ENCODE measurements around the gene TLCD2. TPM values are rescaled to one million over a fixed set of nuclear protein-coding genes. Genes with fewer than 3 reads are reported as not detected.
A peak's percentile ranks its signal among the peaks of the same experiment; 100 is the strongest.

TLCD2 gene
- total and polyA plus RNA-seq, 2 of the 13 experiments (the other 11 are each of a cell fraction or from before 2014, with no cell fraction given): 0.90 to 1.1 TPM

DNA sequence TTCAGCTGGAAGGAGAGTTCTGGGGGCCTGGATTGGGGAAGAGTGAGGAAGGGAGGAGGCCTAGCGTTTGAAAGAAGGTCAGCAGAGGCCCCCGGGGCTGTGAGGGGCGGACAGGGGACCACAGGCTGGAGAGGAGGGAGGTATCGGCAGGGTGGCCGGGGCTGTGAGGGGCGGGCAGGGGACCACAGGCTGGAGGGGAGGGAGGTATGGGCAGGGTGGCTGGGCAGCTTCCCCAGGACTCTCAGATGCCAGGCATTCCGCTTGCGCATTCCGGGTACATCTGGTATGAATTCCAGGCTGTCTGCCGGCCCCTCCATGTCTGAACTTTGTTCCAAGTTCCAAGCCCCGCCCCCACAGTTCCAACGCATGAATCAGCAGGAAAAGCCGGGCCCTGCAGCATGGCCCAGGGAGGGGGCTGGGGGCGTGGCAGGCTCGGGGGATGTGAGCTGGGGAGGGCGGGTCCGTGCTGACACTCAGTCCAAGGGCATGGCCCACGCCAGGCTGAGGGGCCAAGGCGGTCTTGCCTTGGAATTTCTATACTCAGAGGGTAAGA, 4.3 kb upstream of the TLCD2 start (continued):
- TF ChIP-seq, protein P1, sequence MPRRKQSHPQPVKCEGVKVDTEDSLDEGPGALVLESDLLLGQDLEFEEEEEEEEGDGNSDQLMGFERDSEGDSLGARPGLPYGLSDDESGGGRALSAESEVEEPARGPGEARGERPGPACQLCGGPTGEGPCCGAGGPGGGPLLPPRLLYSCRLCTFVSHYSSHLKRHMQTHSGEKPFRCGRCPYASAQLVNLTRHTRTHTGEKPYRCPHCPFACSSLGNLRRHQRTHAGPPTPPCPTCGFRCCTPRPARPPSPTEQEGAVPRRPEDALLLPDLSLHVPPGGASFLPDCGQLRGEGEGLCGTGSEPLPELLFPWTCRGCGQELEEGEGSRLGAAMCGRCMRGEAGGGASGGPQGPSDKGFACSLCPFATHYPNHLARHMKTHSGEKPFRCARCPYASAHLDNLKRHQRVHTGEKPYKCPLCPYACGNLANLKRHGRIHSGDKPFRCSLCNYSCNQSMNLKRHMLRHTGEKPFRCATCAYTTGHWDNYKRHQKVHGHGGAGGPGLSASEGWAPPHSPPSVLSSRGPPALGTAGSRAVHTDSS (CRISPR knock-in tag; conservative IDR thresholded peaks at IDR 0.05): no peak
- peak; percentile 22 for TF ChIP-seq PHF21A (CRISPR knock-in tag; IDR thresholded peaks at IDR 0.05)
- 0 out of 2 replicates have a peak, but pooled peaks have one; percentile 8 for TF ChIP-seq ZNF607 (CRISPR knock-in tag; IDR thresholded peaks at IDR 0.05; ENCODE audit: borderline replicate concordance)
- TF ChIP-seq, protein P2, sequence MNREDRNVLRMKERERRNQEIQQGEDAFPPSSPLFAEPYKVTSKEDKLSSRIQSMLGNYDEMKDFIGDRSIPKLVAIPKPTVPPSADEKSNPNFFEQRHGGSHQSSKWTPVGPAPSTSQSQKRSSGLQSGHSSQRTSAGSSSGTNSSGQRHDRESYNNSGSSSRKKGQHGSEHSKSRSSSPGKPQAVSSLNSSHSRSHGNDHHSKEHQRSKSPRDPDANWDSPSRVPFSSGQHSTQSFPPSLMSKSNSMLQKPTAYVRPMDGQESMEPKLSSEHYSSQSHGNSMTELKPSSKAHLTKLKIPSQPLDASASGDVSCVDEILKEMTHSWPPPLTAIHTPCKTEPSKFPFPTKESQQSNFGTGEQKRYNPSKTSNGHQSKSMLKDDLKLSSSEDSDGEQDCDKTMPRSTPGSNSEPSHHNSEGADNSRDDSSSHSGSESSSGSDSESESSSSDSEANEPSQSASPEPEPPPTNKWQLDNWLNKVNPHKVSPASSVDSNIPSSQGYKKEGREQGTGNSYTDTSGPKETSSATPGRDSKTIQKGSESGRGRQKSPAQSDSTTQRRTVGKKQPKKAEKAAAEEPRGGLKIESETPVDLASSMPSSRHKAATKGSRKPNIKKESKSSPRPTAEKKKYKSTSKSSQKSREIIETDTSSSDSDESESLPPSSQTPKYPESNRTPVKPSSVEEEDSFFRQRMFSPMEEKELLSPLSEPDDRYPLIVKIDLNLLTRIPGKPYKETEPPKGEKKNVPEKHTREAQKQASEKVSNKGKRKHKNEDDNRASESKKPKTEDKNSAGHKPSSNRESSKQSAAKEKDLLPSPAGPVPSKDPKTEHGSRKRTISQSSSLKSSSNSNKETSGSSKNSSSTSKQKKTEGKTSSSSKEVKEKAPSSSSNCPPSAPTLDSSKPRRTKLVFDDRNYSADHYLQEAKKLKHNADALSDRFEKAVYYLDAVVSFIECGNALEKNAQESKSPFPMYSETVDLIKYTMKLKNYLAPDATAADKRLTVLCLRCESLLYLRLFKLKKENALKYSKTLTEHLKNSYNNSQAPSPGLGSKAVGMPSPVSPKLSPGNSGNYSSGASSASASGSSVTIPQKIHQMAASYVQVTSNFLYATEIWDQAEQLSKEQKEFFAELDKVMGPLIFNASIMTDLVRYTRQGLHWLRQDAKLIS (CRISPR knock-in tag; IDR thresholded peaks at IDR 0.05): 0 out of 2 replicates have a peak, but pooled peaks have one; percentile 18
- peak; percentile 93 for TF ChIP-seq FOSL2 (CRISPR knock-in tag; IDR thresholded peaks at IDR 0.05)
- TF ChIP-seq, protein P3, sequence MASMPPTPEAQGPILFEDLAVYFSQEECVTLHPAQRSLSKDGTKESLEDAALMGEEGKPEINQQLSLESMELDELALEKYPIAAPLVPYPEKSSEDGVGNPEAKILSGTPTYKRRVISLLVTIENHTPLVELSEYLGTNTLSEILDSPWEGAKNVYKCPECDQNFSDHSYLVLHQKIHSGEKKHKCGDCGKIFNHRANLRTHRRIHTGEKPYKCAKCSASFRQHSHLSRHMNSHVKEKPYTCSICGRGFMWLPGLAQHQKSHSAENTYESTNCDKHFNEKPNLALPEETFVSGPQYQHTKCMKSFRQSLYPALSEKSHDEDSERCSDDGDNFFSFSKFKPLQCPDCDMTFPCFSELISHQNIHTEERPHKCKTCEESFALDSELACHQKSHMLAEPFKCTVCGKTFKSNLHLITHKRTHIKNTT (CRISPR knock-in tag; IDR thresholded peaks at IDR 0.05): no peak
- TF ChIP-seq KDM4B (CRISPR knock-in tag; IDR thresholded peaks at IDR 0.05): 0 out of 2 replicates have a peak, but pooled peaks have one; percentile 41
- TF ChIP-seq, protein P4, sequence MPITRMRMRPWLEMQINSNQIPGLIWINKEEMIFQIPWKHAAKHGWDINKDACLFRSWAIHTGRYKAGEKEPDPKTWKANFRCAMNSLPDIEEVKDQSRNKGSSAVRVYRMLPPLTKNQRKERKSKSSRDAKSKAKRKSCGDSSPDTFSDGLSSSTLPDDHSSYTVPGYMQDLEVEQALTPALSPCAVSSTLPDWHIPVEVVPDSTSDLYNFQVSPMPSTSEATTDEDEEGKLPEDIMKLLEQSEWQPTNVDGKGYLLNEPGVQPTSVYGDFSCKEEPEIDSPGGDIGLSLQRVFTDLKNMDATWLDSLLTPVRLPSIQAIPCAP (CRISPR knock-in tag; IDR thresholded peaks at IDR 0.05; ENCODE audit: low read depth): no peak
- TF ChIP-seq CREB1 (IDR thresholded peaks at IDR 0.05): peak; percentile 41
- TF ChIP-seq CREB1 (CRISPR knock-in tag; IDR thresholded peaks at IDR 0.05): peak; percentile 61
- TF ChIP-seq SIX4 (CRISPR knock-in tag; IDR thresholded peaks at IDR 0.05): 0 out of 2 replicates have a peak, but pooled peaks have one; percentile 14
- TF ChIP-seq PPARG (CRISPR knock-in tag; conservative IDR thresholded peaks at IDR 0.05): peak; percentile 65
- peak; percentile 44 for TF ChIP-seq ZNF331 (CRISPR knock-in tag; IDR thresholded peaks at IDR 0.05)
- 0 out of 2 replicates have a peak, but pooled peaks have one; percentile 2 for TF ChIP-seq ARID2 (CRISPR knock-in tag; IDR thresholded peaks at IDR 0.05; ENCODE audit: borderline replicate concordance)
- peak; percentile 86 for TF ChIP-seq TBL1XR1 (IDR thresholded peaks at IDR 0.05; ENCODE audit: borderline replicate concordance, low read length, partially characterized antibody)
- TF ChIP-seq, protein P5, sequence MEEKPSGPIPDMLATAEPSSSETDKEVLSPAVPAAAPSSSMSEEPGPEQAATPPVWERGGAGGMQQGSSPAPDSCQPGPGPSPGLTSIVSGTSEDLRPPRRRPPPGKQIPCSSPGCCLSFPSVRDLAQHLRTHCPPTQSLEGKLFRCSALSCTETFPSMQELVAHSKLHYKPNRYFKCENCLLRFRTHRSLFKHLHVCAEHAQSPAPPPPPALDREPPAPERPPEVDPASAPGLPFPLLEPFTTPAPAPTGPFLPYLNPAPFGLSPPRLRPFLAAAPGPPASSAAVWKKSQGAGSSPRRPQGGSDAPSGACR (CRISPR knock-in tag; IDR thresholded peaks at IDR 0.05): 0 out of 2 replicates have a peak, but pooled peaks have one; percentile 30
- TF ChIP-seq, protein P6, sequence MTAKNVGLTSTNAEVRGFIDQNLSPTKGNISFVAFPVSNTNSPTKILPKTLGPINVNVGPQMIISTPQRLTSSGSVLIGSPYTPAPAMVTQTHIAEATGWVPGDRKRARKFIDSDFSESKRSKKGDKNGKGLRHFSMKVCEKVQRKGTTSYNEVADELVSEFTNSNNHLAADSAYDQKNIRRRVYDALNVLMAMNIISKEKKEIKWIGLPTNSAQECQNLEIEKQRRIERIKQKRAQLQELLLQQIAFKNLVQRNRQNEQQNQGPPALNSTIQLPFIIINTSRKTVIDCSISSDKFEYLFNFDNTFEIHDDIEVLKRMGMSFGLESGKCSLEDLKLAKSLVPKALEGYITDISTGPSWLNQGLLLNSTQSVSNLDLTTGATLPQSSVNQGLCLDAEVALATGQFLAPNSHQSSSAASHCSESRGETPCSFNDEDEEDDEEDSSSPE (CRISPR knock-in tag; IDR thresholded peaks at IDR 0.05): 0 out of 2 replicates have a peak, but pooled peaks have one; percentile 27
- TF ChIP-seq CBX5 (CRISPR knock-in tag; IDR thresholded peaks at IDR 0.05; ENCODE audit: borderline replicate concordance): 0 out of 2 replicates have a peak, but pooled peaks have one; percentile 15

All from HepG2 (cell line).